ENCODE measurements around the gene EMX2.
A peak's percentile ranks its signal among the peaks of the same experiment; 100 is the strongest.

The EMX2 gene

DNA sequence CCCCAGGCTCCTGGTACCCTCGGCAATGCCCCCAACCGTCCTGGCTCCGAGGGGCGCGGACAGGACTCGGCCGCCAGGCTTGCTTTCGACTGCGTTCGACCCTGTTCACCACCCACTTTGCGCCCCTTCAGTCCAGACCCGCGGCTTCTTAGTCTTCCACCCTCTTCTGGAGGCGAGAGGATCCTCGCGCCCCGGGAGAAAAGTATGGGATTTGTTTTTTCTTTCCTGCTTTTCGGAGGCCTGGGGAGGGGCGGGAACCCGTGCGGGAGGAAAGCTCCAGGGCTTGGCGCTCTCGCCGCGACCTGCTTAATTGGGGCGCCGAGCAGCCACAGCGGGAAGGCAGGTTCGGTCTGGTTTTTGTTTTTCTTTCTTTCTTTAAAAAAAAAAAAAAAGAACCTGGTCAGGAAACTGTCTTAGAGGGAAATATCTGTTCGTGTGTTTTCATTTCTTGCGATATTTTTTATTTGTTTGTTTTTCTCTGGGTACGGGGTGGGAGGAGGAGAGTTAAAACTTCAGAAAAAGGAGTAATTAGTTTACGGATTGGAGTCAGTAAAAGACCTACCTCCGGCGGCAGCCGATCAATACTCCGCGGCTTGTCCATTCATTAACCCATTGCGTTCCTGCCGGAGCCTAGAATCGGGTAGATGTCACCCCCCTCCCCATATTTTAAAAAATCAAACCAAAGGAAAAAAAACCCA, 1.6 kb downstream of the EMX2 start:
- peak; percentile 12 for TF ChIP-seq CTCF (IDR thresholded peaks at IDR 0.05; ENCODE audit: low read depth, low read length, missing control alignments)
- no peak for DNase-seq
- Histone ChIP-seq H3K36me3 (replicated peaks) (no peaks in the 10 kb centered on the region), H3K4me3 (ENCODE audit: low read depth, low read length) (peak overlapping the region; percentile 45), H3K27ac (no peak overlapping the region), H3K27me3 (replicated peaks) (peaks cover 65% of the 10 kb centered on the region)
- in situ Hi-C loops (cut with HindIII; ENCODE audit: low pct_ligation_motif_present, low sequenced_read_pairs) = no loop called here

- Histone ChIP-seq H3K27ac (no peak overlapping the region), H3K4me3 (ENCODE audit: low read depth, low read length) (peak overlapping the region; percentile 45)
- in situ Hi-C loops (cut with HindIII; ENCODE audit: low pct_ligation_motif_present, low sequenced_read_pairs) = no loop called here
Observed at GRCh38 chr10:117544711-117545140, 2.2 kb downstream of the EMX2 start.

DNA sequence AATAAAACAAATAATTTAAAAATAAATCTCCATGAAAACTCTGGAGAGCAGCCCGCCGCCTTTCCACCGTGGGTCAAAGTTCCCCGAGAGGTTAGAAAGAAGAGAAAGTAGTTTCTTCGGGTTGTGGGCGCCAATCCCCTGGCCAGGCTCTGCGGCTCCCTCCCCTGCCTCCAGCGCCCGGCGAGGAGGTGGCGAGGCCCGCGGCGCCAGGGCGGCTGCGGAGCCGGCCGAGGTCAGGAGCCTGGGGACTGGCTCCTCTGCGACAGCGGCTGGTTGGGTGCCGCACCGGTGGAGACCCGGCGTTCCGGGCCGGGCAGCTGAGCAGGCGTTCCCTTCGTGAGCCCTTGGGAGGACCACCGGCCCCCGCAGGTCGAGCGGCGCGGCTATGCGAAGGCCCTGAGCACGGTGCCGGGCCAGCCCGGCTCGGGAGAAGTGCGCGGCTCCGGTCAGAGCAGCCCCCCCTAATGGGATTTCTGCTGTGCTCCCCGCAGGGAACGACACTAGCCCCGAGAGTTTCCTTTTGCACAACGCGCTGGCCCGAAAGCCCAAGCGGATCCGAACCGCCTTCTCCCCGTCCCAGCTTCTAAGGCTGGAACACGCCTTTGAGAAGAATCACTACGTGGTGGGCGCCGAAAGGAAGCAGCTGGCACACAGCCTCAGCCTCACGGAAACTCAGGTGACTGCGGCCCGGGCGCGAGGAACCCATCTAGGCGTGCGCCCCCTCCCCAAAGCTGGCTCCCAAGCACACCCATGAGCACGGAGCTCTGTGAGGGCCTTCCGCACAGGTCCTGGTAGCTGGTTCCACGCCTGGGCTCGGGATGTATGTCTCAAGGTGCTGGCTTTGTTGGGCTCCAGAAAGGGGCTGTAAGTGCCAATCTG, 2.8 kb downstream of the EMX2 start:
- H3K36me3 ChIP-seq (replicated peaks) = no peaks in the 10 kb centered on the region
- H3K4me3 ChIP-seq (ENCODE audit: low read depth, low read length) = peak overlapping the region; percentile 45
- H3K27ac ChIP-seq = no peak overlapping the region
- no peak for DNase-seq
- peaks cover 75% of the 10 kb centered on the region for H3K27me3 ChIP-seq (replicated peaks)
- in situ Hi-C loops (cut with HindIII; ENCODE audit: low pct_ligation_motif_present, low sequenced_read_pairs) = no loop called here
- TF ChIP-seq CTCF (IDR thresholded peaks at IDR 0.05; ENCODE audit: low read depth, low read length, missing control alignments) = no peak

More at GRCh38 chr10:117544711-117545140, 2.2 kb downstream of the EMX2 start:
- no peak for DNase-seq
- Histone ChIP-seq H3K27me3 (replicated peaks) (peaks cover 70% of the 10 kb centered on the region), H3K36me3 (replicated peaks) (no peaks in the 10 kb centered on the region)
- no peak for TF ChIP-seq CTCF (IDR thresholded peaks at IDR 0.05; ENCODE audit: low read depth, low read length, missing control alignments)

DNA sequence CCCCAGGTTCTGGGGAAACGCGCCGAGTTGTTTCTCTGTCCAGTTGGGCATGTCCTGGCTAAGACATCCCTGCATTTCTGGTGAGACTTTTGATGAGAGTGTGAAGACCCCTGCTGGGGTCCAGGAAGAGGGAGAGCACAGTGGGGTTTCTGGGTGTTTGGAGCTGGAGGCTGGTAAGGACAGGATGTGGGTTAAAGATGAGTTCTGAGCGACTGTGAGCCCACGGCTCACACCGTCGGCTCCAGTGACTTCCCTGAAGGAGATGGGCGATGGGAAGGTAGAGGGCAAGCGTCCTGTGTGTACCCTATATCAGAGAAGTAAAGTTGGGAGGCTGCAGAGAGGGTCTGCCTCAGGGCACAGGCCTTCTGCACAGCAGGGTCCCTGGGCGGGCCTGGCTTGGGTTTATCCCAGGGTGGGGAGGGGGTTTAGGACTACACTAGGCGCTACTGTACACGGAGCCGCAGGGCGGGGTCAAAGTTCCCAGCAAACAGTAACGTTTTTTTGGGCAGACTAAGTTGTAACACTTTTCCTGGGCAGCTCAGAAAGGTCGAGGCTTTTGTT, 3.6 kb downstream of the EMX2 start:
- H3K4me3 ChIP-seq (ENCODE audit: low read depth, low read length) = no peak overlapping the region
- H3K27ac ChIP-seq = no peak overlapping the region
- no peaks in the 10 kb centered on the region for H3K36me3 ChIP-seq (replicated peaks)
- in situ Hi-C loops (cut with HindIII; ENCODE audit: low pct_ligation_motif_present, low sequenced_read_pairs) = no loop called here
- TF ChIP-seq CTCF (IDR thresholded peaks at IDR 0.05; ENCODE audit: low read depth, low read length, missing control alignments) = no peak
- no peak for DNase-seq
- H3K27me3 ChIP-seq (replicated peaks) = peaks cover 72% of the 10 kb centered on the region

DNA sequence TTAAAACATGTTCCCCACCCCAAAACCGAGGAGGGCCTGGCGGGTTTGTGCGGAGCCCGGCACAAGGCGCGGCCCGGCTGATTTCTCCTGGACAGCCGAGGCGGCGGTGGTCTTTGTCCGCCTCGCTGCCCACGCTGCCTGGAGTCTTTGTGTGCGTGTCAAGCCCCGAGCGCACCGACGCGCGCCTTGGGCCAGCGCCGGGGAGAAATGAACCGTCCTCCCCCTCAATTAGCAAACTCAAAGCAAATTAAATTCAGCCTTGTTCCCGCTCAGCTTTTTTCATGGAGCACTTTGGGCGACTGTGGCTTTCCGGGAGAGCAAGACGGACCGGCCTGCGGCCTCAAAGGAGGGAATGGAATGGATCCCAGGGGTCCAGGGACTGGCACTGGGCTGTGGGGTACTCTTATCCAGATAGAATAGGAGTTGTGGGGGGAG, 4.1 kb downstream of the EMX2 start:
- Histone ChIP-seq H3K4me3 (ENCODE audit: low read depth, low read length) (no peak overlapping the region), H3K27ac (no peak overlapping the region), H3K36me3 (replicated peaks) (no peaks in the 10 kb centered on the region), H3K27me3 (replicated peaks) (peaks cover 74% of the 10 kb centered on the region)
- TF ChIP-seq CTCF (IDR thresholded peaks at IDR 0.05; ENCODE audit: low read depth, low read length, missing control alignments) = no peak
- no peak for DNase-seq
- in situ Hi-C loops (cut with HindIII; ENCODE audit: low pct_ligation_motif_present, low sequenced_read_pairs) = no loop called here
